ENCODE results near the gene RBM47. TPM values are rescaled to one million over a fixed set of nuclear protein-coding genes. Genes with fewer than 3 reads are reported as not detected.
A peak's percentile ranks its signal among the peaks of the same experiment; 100 is the strongest.

The RBM47 gene
- total and polyA plus RNA-seq, 9 of the 15 experiments (the other 6 are each of a cell fraction or from before 2014, with no cell fraction given), result 1.4 to 6.4 (median 3.3) TPM

GRCh38 chr4:40672528-40673522 is 43.2 kb upstream of the RBM47 start:
- peaks cover 7 to 23% of the 10 kb centered on the region in 2 experiments; a peak in 4 of 5 replicates for H3K27me3 ChIP-seq (ENCODE audit: control insufficient read depth in 2 of 2, insufficient read depth in 2 of 2, low read length in 2 of 2)
- H3K27ac ChIP-seq (ENCODE audit: extremely low read depth, low read depth, low read length), result no peak overlapping the region
- POLR2A ChIA-PET, result interaction anchor here (0.9 to 1.1 kb wide), 2 partner anchors 35 to 196 kb away, joined by 3 to 4 read pairs; no protein-coding TSS in a partner anchor
- 15% methylated on average over 15 of the region's 15 CpGs for WGBS (ENCODE audit: insufficient coverage, low coverage, missing lambda C conversion rate)
- H3K9me1 ChIP-seq (ENCODE audit: control insufficient read depth, insufficient read depth, low read length), result no peaks in the 10 kb centered on the region
- H2AFZ ChIP-seq (ENCODE audit: low read depth, low read length), result 0 out of 2 replicates have a peak overlapping the region, but pooled peaks have one; percentile 12
- no TSS peak for BruUV-seq (replicated peaks)
- DNase-seq (ENCODE audit: extremely low read depth in 1 of 4, low spot score in 3 of 4) (peak in 3 of 4 experiments; percentile 15 to 37 (median 36)), ATAC-seq (peak; percentile 86), FAIRE-seq (peak; percentile 65)
- no peaks in the 10 kb centered on the region for H4K20me1 ChIP-seq (replicated peaks; ENCODE audit: control insufficient read depth, insufficient read depth, low read length)
- H3K9me3 ChIP-seq (replicated peaks; ENCODE audit: control insufficient read depth, insufficient read depth, low read depth, low read length), result no peaks in the 10 kb centered on the region
- in situ Hi-C loops (cut with MboI), result no loop called here
- H3K36me3 ChIP-seq (ENCODE audit: control insufficient read depth, insufficient read depth, low read length), result no peaks in the 10 kb centered on the region; the same call in 2 of the 3 replicates
- H3K79me2 ChIP-seq (ENCODE audit: control insufficient read depth, insufficient read depth, low read length), result no peaks in the 10 kb centered on the region
- peaks cover 0 to 8% of the 10 kb centered on the region in 2 experiments; a peak in 2 of 5 replicates for H3K4me1 ChIP-seq (replicated peaks in 1 of 2; ENCODE audit: control insufficient read depth in 2 of 2, insufficient read depth in 2 of 2, low read length in 2 of 2)
- H3K9ac ChIP-seq (ENCODE audit: insufficient read depth in 1 of 2, low read depth in 2 of 2, low read length in 2 of 2), result no peak overlapping the region
- CTCF ChIA-PET (ENCODE audit: low intra/inter-chr PET ratio), result no interaction called here
- intact Hi-C loops (cut with micrococcal nuclease), result loop anchor here (5.0 kb wide), 1 partner anchor 339 kb away; no protein-coding TSS in a partner anchor
- H3K4me2 ChIP-seq (ENCODE audit: insufficient read depth, low read length), result no peak overlapping the region
- H3K4me3 ChIP-seq, result no peak overlapping the region
- TF ChIP-seq TARDBP (IDR thresholded peaks at IDR 0.05), result no peak
- TF ChIP-seq ESRRA (IDR thresholded peaks at IDR 0.05; ENCODE audit: borderline replicate concordance, low read depth), result no peak; the same call in 1 of the 2 replicates
- TF ChIP-seq CTBP1 (IDR thresholded peaks at IDR 0.05; ENCODE audit: borderline replicate concordance), result peak; percentile 36; the same call in 1 of the 2 replicates
- TF ChIP-seq C11orf30 (IDR thresholded peaks at IDR 0.05; ENCODE audit: low read depth), result peak; percentile 93
- no peak for TF ChIP-seq ZNF143 (CRISPR knock-in tag; IDR thresholded peaks at IDR 0.05)
- 0 out of 2 replicates have a peak, but pooled peaks have one; percentile 65 for TF ChIP-seq ZNF766 (CRISPR knock-in tag; conservative IDR thresholded peaks at IDR 0.05)
- TF ChIP-seq ZNF431 (CRISPR knock-in tag; IDR thresholded peaks at IDR 0.05), result no peak
- no peak for TF ChIP-seq KDM2B (CRISPR knock-in tag; IDR thresholded peaks at IDR 0.05)
- peak; percentile 88 for TF ChIP-seq MAFF (IDR thresholded peaks at IDR 0.05; ENCODE audit: low read length)
- TF ChIP-seq MAFG (tag; conservative IDR thresholded peaks at IDR 0.05), result peak; percentile 98
- peak in 1 of 2 experiments; percentile 50; a peak in 1 of 4 replicates for TF ChIP-seq FOXK2 (conservative IDR thresholded peaks at IDR 0.05 in 1 of 2, IDR thresholded peaks at IDR 0.05 in 1 of 2; ENCODE audit: low read depth in 2 of 2)
- no peak for TF ChIP-seq HOXB6 (CRISPR knock-in tag; IDR thresholded peaks at IDR 0.05; ENCODE audit: borderline replicate concordance)
- peak; percentile 95 for TF ChIP-seq NFE2 (IDR thresholded peaks at IDR 0.05; ENCODE audit: low read depth)
- TF ChIP-seq DPF2 (IDR thresholded peaks at IDR 0.05), result 0 out of 2 replicates have a peak, but pooled peaks have one; percentile 17
- TF ChIP-seq ZNF316 (IDR thresholded peaks at IDR 0.05), result peak; percentile 94
- TF ChIP-seq, protein P1, sequence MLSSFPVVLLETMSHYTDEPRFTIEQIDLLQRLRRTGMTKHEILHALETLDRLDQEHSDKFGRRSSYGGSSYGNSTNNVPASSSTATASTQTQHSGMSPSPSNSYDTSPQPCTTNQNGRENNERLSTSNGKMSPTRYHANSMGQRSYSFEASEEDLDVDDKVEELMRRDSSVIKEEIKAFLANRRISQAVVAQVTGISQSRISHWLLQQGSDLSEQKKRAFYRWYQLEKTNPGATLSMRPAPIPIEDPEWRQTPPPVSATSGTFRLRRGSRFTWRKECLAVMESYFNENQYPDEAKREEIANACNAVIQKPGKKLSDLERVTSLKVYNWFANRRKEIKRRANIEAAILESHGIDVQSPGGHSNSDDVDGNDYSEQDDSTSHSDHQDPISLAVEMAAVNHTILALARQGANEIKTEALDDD (IDR thresholded peaks at IDR 0.05), result peak; percentile 78
- TF ChIP-seq RCOR1 (IDR thresholded peaks at IDR 0.05; ENCODE audit: borderline replicate concordance in 1 of 2, low read depth in 2 of 2, low read length in 2 of 2), result peak in 1 of 2 experiments; percentile 53; a peak in 1 of 4 replicates
- no peak for TF ChIP-seq HMGN3 (IDR thresholded peaks at IDR 0.05; ENCODE audit: borderline replicate concordance, extremely low read depth, insufficient read length, low read depth, low read length)
- TF ChIP-seq, protein P2, sequence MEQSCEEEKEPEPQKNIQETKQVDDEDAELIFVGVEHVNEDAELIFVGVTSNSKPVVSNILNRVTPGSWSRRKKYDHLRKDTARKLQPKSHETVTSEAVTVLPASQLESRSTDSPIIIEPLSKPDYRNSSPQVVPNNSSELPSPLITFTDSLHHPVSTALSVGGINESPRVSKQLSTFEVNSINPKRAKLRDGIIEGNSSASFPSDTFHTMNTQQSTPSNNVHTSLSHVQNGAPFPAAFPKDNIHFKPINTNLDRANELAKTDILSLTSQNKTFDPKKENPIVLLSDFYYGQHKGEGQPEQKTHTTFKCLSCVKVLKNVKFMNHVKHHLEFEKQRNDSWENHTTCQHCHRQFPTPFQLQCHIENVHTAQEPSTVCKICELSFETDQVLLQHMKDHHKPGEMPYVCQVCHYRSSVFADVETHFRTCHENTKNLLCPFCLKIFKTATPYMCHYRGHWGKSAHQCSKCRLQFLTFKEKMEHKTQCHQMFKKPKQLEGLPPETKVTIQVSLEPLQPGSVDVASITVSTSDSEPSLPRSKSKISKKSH (CRISPR knock-in tag; IDR thresholded peaks at IDR 0.05), result no peak
- no peak for TF ChIP-seq GTF2E2 (tag; IDR thresholded peaks at IDR 0.05)
- TF ChIP-seq RNF2 (IDR thresholded peaks at IDR 0.05), result no peak
